CD14-positive monocyte (primary cell): Measurements from ENCODE around the gene CCN6. TPM values are rescaled to one million over a fixed set of nuclear protein-coding genes. Genes with fewer than 3 reads are reported as not detected.

ENCODE experiments used
- DNase-seq, 3 donors: peaks; one replicate each; pipeline ENCODE4 v3.0.0-alpha.2; 2011 to 2022
- H2AFZ ChIP-seq: 2 replicates; pipeline ENCODE4 v1.6.0; 2012; ENCODE audit warnings: mild to moderate bottlenecking, low read depth, low read length, inconsistent platforms; ENCODE audit not compliant: insufficient read depth, poor library complexity, severe bottlenecking
- H3K27ac ChIP-seq, 2 donors: 1 replicate in 1 of 2; 2 replicates in 1 of 2; pipeline ENCODE4 v1.5.1; 2012 to 2013; ENCODE audit warnings: low read length in 2 of 2, control low read depth in 1 of 2, inconsistent platforms in 1 of 2, low read depth in 1 of 2, mild to moderate bottlenecking in 1 of 2
- H3K27me3 ChIP-seq, 2 donors: one replicate each; pipeline versions ENCODE4 v1.6.0 to v1.6.1; 2011 to 2013; ENCODE audit warnings: low read length in 2 of 2; ENCODE audit not compliant: control insufficient read depth in 2 of 2, insufficient read depth in 2 of 2
- H3K36me3 ChIP-seq, 2 donors: replicated peaks in 1 of 2; 1 replicate in 1 of 2; 2 replicates in 1 of 2; pipeline versions ENCODE4 v1.5.1 to v1.6.1; 2012 to 2013; ENCODE audit warnings: low read length in 2 of 2, control low read depth in 1 of 2, inconsistent platforms in 1 of 2, mild to moderate bottlenecking in 1 of 2; ENCODE audit not compliant: insufficient read depth in 2 of 2, control insufficient read depth in 1 of 2
- H3K4me1 ChIP-seq, 2 donors: 1 replicate in 1 of 2; 2 replicates in 1 of 2; pipeline versions ENCODE4 v1.5.1 to v1.6.1; 2012 to 2013; ENCODE audit warnings: low read length in 2 of 2, control low read depth in 1 of 2, inconsistent platforms in 1 of 2, mild to moderate bottlenecking in 1 of 2, moderate library complexity in 1 of 2; ENCODE audit not compliant: insufficient read depth in 2 of 2, control insufficient read depth in 1 of 2
- H3K4me2 ChIP-seq: replicated peaks from 2 replicates; pipeline ENCODE3; 2012; ENCODE audit warnings: low read length, moderate library complexity, mild to moderate bottlenecking; ENCODE audit not compliant: poor library complexity, severe bottlenecking; ENCODE audit errors: extremely low read depth
- H3K4me3 ChIP-seq, 3 experiments: fragments of 200-600 bp in 1 of 3; sonication (generic) in 1 of 3; replicated peaks in 1 of 3; 1 replicate in 2 of 3; 2 replicates in 1 of 3; pipeline ENCODE4 v1.5.1; 2011 to 2013; ENCODE audit warnings: low read length in 3 of 3, mild to moderate bottlenecking in 3 of 3, control low read depth in 2 of 3, low read depth in 2 of 3, inconsistent platforms in 1 of 3, moderate library complexity in 1 of 3
- H3K79me2 ChIP-seq: 2 replicates; pipeline ENCODE4 v1.6.0; 2012; ENCODE audit warnings: mild to moderate bottlenecking, control low read depth, inconsistent platforms, low read length, moderate library complexity; ENCODE audit not compliant: insufficient read depth
- H3K9ac ChIP-seq: 2 replicates; pipeline ENCODE4 v1.6.0; 2017; ENCODE audit warnings: low read length, mild to moderate bottlenecking; ENCODE audit not compliant: insufficient read depth, poor library complexity, severe bottlenecking
- H3K9me3 ChIP-seq, 2 donors: replicated peaks in 1 of 2; 1 replicate in 1 of 2; 2 replicates in 1 of 2; pipeline versions ENCODE4 v1.5.1 to v1.6.1; 2012 to 2013; ENCODE audit warnings: low read length in 2 of 2, control low read depth in 1 of 2; ENCODE audit not compliant: control insufficient read depth in 1 of 2, insufficient read depth in 1 of 2
- H4K20me1 ChIP-seq: 2 replicates; pipeline ENCODE4 v1.6.0; 2012; ENCODE audit warnings: mild to moderate bottlenecking, low read length, control low read depth, moderate library complexity; ENCODE audit not compliant: insufficient read depth
- H3K27ac Mint-ChIP-seq, 7 donors: one replicate each; pipeline ENCODE4 v1.8.0; 2020; ENCODE audit warnings: mild to moderate bottlenecking in 7 of 7, mixed read lengths in 7 of 7, moderate library complexity in 6 of 7, inconsistent platforms in 2 of 7
- H3K27me3 Mint-ChIP-seq, 3 donors: one replicate each; pipeline ENCODE4 v1.8.0; 2021 to 2022; ENCODE audit warnings: low read depth in 3 of 3, mild to moderate bottlenecking in 3 of 3, mixed read lengths in 3 of 3, moderate library complexity in 3 of 3, inconsistent platforms in 1 of 3
- H3K36me3 Mint-ChIP-seq, 2 donors: one replicate each; pipeline ENCODE4 v1.8.0; 2020; ENCODE audit warnings: mixed read lengths in 2 of 2, inconsistent platforms in 1 of 2, mild to moderate bottlenecking in 1 of 2
- H3K4me1 Mint-ChIP-seq: one replicate; pipeline ENCODE4 v1.8.0; 2020; ENCODE audit warnings: mild to moderate bottlenecking, mixed read lengths
- H3K4me3 Mint-ChIP-seq, 2 donors: one replicate each; pipeline ENCODE4 v1.8.0; 2020; ENCODE audit warnings: mild to moderate bottlenecking in 2 of 2, mixed read lengths in 2 of 2, moderate library complexity in 1 of 2
- H3K9me3 Mint-ChIP-seq, 7 donors: one replicate each; pipeline ENCODE4 v1.8.0; 2020 to 2022; ENCODE audit warnings: mixed read lengths in 7 of 7, mild to moderate bottlenecking in 6 of 7, moderate library complexity in 6 of 7, inconsistent platforms in 2 of 7
- CTCF ChIP-seq: fragments of 200-600 bp; IDR thresholded peaks from one replicate; pipeline ENCODE4 v1.8.0; 2022; ENCODE audit warnings: antibody characterized with exemption, mild to moderate bottlenecking
- WGBS: methylation state at CpG from one replicate; pipeline ENCODE4 v1.1.5; 2013; ENCODE audit warnings: missing lambda C conversion rate; ENCODE audit not compliant: insufficient coverage; 5-methylcytosine and 5-hydroxymethylcytosine counted together
- intact Hi-C, 2 donors: fragments of 100-400 bp; cut with micrococcal nuclease; formaldehyde crosslinking; loops; one replicate each; pipeline versions ENCODE4 v1.15.0 to v1.15.1; 2023
- polyA plus RNA-seq, 3 donors: library from polyadenylated mRNA; depleted of rRNA in 1 of 3; unstranded in 2 of 3; stranded (reverse) in 1 of 3; fragments of 300-500 nt in 2 of 3; fragments of >200 nt in 1 of 3; fragmentation: Illumina TruSeq in 2 of 3; gene quantifications; 1 replicate in 2 of 3; 2 replicates in 1 of 3; pipeline ENCODE4 v1.2.3, GENCODE V29; 2012 to 2021

The CCN6 gene
- polyA plus RNA-seq, 3 donors = not detected

- H3K79me2 ChIP-seq = no peaks in the 10 kb centered on the region
- no peak for TF ChIP-seq CTCF
- peaks cover 2% of the 10 kb centered on the region for H3K4me1 Mint-ChIP-seq
- no peak overlapping the region for H3K27ac ChIP-seq
- H3K36me3 Mint-ChIP-seq = no peaks in the 10 kb centered on the region
- H3K27me3 ChIP-seq = no peaks in the 10 kb centered on the region
- H3K4me3 ChIP-seq = no peak overlapping the region
- intact Hi-C loops = no loop called here
- H3K4me3 Mint-ChIP-seq = no peak overlapping the region
- 82% methylated on average over 2 of the region's 6 CpGs for WGBS
- H3K4me2 ChIP-seq = no peak overlapping the region
- no peaks in the 10 kb centered on the region for H3K36me3 ChIP-seq
- DNase-seq = no peak
- H3K9ac ChIP-seq = no peak overlapping the region
- H3K9me3 ChIP-seq = no peaks in the 10 kb centered on the region
- peaks cover 0 to 2% (median 2%) of the 10 kb centered on the region in 3 donors for H3K27me3 Mint-ChIP-seq
- no peaks in the 10 kb centered on the region for H4K20me1 ChIP-seq
- H2AFZ ChIP-seq = no peak overlapping the region
- H3K9me3 Mint-ChIP-seq = no peaks in the 10 kb centered on the region
- H3K27ac Mint-ChIP-seq = no peak overlapping the region
- no peaks in the 10 kb centered on the region for H3K4me1 ChIP-seq
Measured at GRCh38 chr6:112032728-112033127, 21.2 kb upstream of the CCN6 start.

DNA sequence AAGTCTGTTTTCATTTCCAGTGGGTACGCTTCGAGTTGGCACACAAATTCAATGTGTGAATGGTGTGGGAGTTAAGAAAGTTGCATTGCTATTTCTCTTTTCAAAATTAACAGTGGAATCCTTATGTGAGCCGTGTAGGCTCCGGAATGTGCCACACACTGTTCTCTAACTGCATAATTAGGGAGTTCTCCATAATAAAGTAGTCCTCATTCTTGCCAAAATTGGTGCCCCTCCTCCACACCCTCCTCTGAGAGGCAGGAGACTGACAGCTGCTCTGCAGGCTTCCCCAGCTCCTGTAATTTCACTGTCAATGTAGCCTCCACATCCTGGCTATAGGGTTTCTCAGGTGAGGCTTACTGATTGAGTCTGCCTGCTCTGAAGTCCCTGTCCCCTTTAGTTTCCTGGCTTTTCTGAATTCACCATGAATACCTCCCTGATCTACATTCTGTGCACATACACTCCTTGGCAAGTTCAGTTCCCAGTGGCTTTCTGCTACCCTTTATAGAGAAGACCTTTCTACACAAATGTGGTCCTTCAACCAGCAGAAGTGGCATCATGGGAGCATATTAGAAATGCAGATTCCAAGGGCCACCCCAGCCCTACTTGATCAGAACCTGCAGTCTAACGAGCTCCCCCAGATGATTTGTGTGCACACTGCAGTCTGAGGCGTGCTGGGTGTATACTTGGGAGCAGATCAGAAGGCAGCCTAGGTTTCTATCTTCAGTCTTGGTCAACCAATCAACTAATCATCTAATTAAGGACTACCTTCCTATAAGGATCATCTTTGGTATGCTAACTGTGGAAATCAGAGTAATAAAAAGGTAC lies 19.9 kb upstream of the CCN6 start:
- peak overlapping the region in 1 of 7 donors; percentile 21 for H3K27ac Mint-ChIP-seq
- no CpG with 5 or more reads among the region's 6 CpGs for WGBS
- no peaks in the 10 kb centered on the region for H3K36me3 Mint-ChIP-seq
- H3K27me3 ChIP-seq = no peaks in the 10 kb centered on the region
- H3K79me2 ChIP-seq = no peaks in the 10 kb centered on the region
- no peak for DNase-seq
- H3K36me3 ChIP-seq = no peaks in the 10 kb centered on the region
- no peak overlapping the region for H3K9ac ChIP-seq
- H3K4me1 ChIP-seq = peaks cover 0 to 4% of the 10 kb centered on the region in 2 donors
- H3K4me3 Mint-ChIP-seq = no peak overlapping the region
- no peaks in the 10 kb centered on the region for H3K9me3 Mint-ChIP-seq
- peaks cover 0 to 2% (median 2%) of the 10 kb centered on the region in 3 donors for H3K27me3 Mint-ChIP-seq
- H3K27ac ChIP-seq = no peak overlapping the region
- TF ChIP-seq CTCF = no peak
- H3K4me3 ChIP-seq = no peak overlapping the region
- intact Hi-C loops = no loop called here
- no peaks in the 10 kb centered on the region for H4K20me1 ChIP-seq
- H3K4me2 ChIP-seq = no peak overlapping the region
- no peak overlapping the region for H2AFZ ChIP-seq
- H3K4me1 Mint-ChIP-seq = peaks cover 7% of the 10 kb centered on the region
- no peaks in the 10 kb centered on the region for H3K9me3 ChIP-seq
